GM23338 (cell line): ENCODE data around the gene ALB. TPM values are rescaled to one million over a fixed set of nuclear protein-coding genes. Genes with fewer than 3 reads are reported as not detected.
A peak's percentile ranks its signal among the peaks of the same experiment; 100 is the strongest.

Source experiments
- ATAC-seq: fragments of 200-7000 bp; cut with Tn5 transposase; 3 replicates; pipeline ENCODE4 v1.9.1; 2020
- DNase-seq: peaks from one replicate; pipeline ENCODE4 v3.0.0-alpha.2; 2015; ENCODE audit warnings: low spot score
- H2AFZ ChIP-seq: fragments of 200-600 bp; sonication (generic); 2 replicates; pipeline ENCODE4 v1.8.0; 2016; ENCODE audit warnings: antibody characterized with exemption, mild to moderate bottlenecking, moderate library complexity
- H3F3A ChIP-seq: fragments of 200-600 bp; sonication (generic); replicated peaks from 2 replicates; pipeline ENCODE4 v1.8.0; 2017; ENCODE audit warnings: antibody characterized with exemption, mixed run types, low read depth
- H3K27ac ChIP-seq: fragments of 200-600 bp; sonication (generic); 2 replicates; pipeline ENCODE4 v1.6.1; 2016; ENCODE audit warnings: low read depth
- H3K27me3 ChIP-seq: fragments of 200-600 bp; sonication (generic); 2 replicates; pipeline ENCODE4 v1.8.0; 2016; ENCODE audit warnings: mild to moderate bottlenecking, mixed run types, moderate library complexity; ENCODE audit not compliant: insufficient read depth
- H3K36me3 ChIP-seq: fragments of 200-600 bp; sonication (generic); 2 replicates; pipeline ENCODE4 v1.8.0; 2016; ENCODE audit warnings: mild to moderate bottlenecking; ENCODE audit not compliant: insufficient read depth
- H3K4me1 ChIP-seq: fragments of 200-600 bp; sonication (generic); 2 replicates; pipeline ENCODE4 v1.8.0; 2016; ENCODE audit warnings: mild to moderate bottlenecking, moderate library complexity; ENCODE audit not compliant: insufficient read depth
- H3K4me2 ChIP-seq: fragments of 200-600 bp; sonication (generic); 2 replicates; pipeline ENCODE4 v1.7.1; 2017; ENCODE audit warnings: mixed run types
- H3K4me3 ChIP-seq: fragments of 200-600 bp; sonication (generic); 2 replicates; pipeline ENCODE4 v1.6.1; 2016; ENCODE audit warnings: mixed run types
- H3K79me2 ChIP-seq: fragments of 200-600 bp; sonication (generic); replicated peaks from 2 replicates; pipeline ENCODE4 v1.8.0; 2017; ENCODE audit warnings: mild to moderate bottlenecking; ENCODE audit not compliant: insufficient read depth
- H3K9me2 ChIP-seq: fragments of 200-600 bp; sonication (generic); 2 replicates; pipeline ENCODE4 v1.8.0; 2017; ENCODE audit not compliant: insufficient read depth
- H4K20me1 ChIP-seq: fragments of 200-600 bp; sonication (generic); replicated peaks from 2 replicates; pipeline ENCODE4 v1.8.0; 2017; ENCODE audit warnings: mild to moderate bottlenecking; ENCODE audit not compliant: insufficient read depth
- H3K27ac Mint-ChIP-seq: 2 replicates; pipeline ENCODE4 v1.8.0; 2020; ENCODE audit warnings: inconsistent platforms, mild to moderate bottlenecking, moderate library complexity, mixed read lengths
- H3K27me3 Mint-ChIP-seq: 3 replicates; pipeline ENCODE4 v1.8.0; 2022; ENCODE audit warnings: low read depth, mild to moderate bottlenecking, moderate library complexity, mixed read lengths, inconsistent platforms; ENCODE audit not compliant: insufficient read depth, poor library complexity
- H3K36me3 Mint-ChIP-seq: 3 replicates; pipeline ENCODE4 v1.8.0; 2021; ENCODE audit warnings: low read depth, mild to moderate bottlenecking, inconsistent platforms, moderate library complexity, mixed read lengths
- H3K4me1 Mint-ChIP-seq: 3 replicates; pipeline ENCODE4 v1.8.0; 2020; ENCODE audit warnings: mild to moderate bottlenecking, inconsistent platforms, mixed read lengths
- H3K4me3 Mint-ChIP-seq: 3 replicates; pipeline ENCODE4 v1.8.0; 2021; ENCODE audit warnings: moderate library complexity, mild to moderate bottlenecking, inconsistent platforms, mixed read lengths
- H3K9me3 Mint-ChIP-seq: 3 replicates; pipeline ENCODE4 v1.8.0; 2020; ENCODE audit warnings: moderate library complexity, mild to moderate bottlenecking, inconsistent platforms, mixed read lengths
- CREB1 ChIP-seq: fragments of 250-450 bp; sonication (Bioruptor Pico); IDR thresholded peaks from 2 replicates; pipeline ENCODE4 v1.5.0; 2020; ENCODE audit warnings: low read depth, mild to moderate bottlenecking, moderate library complexity
- ETS1 ChIP-seq: IDR thresholded peaks from 2 replicates; pipeline ENCODE4 v1.6.1; 2016; ENCODE audit warnings: antibody characterized with exemption
- EZH2 ChIP-seq: fragments of 200-600 bp; sonication (generic); IDR thresholded peaks from one replicate; pipeline ENCODE4 v1.8.0; 2017; ENCODE audit warnings: antibody characterized with exemption, mild to moderate bottlenecking, low read depth; ENCODE audit not compliant: unreplicated experiment
- ZNF462 ChIP-seq: fragments of 250-450 bp; sonication (Bioruptor Pico); IDR thresholded peaks from 2 replicates; pipeline ENCODE4 v1.5.0; 2020; ENCODE audit warnings: mild to moderate bottlenecking, moderate library complexity
- polyA plus RNA-seq: library from polyadenylated mRNA; unstranded; fragments of >200 nt; fragmentation: Nextera tagmentation; extraction: Ambion mirVana; gene quantifications from 2 replicates; pipeline ENCODE4 v1.2.1, GENCODE V29; 2016
- total RNA-seq: library from RNA; depleted of rRNA; stranded (reverse); fragments of >200 nt; shearing (Covaris generic); gene quantifications from 2 replicates; pipeline ENCODE4 v1.2.3, GENCODE V29; 2014; rRNA removed
- TF ChIP-seq, protein P1 (sequence below): IDR thresholded peaks from one replicate; pipeline ENCODE4 v1.6.1; 2018; ENCODE audit warnings: antibody characterized with exemption; ENCODE audit not compliant: unreplicated experiment

The ALB gene
- total and polyA plus RNA-seq, 2 experiments from 2014 or later = not detected

DNA sequence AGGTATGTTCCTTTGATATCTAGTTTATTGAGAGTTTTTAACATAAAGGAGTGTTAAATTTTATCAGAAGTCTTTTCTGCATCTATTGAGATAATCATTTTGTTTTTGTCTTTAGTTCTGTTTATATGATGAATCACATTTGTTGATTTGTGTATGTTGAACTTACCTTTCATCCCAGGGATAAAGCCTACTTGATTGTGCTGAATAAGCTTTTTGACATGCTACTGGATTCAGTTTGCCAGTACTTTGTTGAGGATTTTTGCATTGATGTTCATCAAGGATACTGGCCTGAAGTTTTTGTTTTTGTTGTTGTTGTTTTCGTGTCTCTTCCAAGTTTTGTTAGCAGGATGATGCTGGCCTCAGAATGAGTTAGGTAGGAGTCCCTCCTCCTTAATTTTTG is 66.6 kb downstream of the ALB start:
- H3K27me3 Mint-ChIP-seq = peaks cover 4% of the 10 kb centered on the region
- ATAC-seq = no peak
- Histone ChIP-seq H3K27ac (no peak overlapping the region), H2AFZ (peak overlapping the region; percentile 45; the same call in 1 of the 2 replicates), H3K36me3 (peaks cover 13% of the 10 kb centered on the region), H3K27me3 (no peaks in the 10 kb centered on the region), H3K9me2 (peaks cover 12% of the 10 kb centered on the region), H4K20me1 (no peaks in the 10 kb centered on the region), H3K79me2 (no peaks in the 10 kb centered on the region), H3K4me2 (no peak overlapping the region), H3K4me1 (no peaks in the 10 kb centered on the region), H3F3A (no peaks in the 10 kb centered on the region), H3K4me3 (no peak overlapping the region)
- H3K4me1 Mint-ChIP-seq = no peaks in the 10 kb centered on the region
- H3K27ac Mint-ChIP-seq = no peak overlapping the region
- H3K9me3 Mint-ChIP-seq = peaks cover 30% of the 10 kb centered on the region
- no peak overlapping the region for H3K4me3 Mint-ChIP-seq
- H3K36me3 Mint-ChIP-seq = peaks cover 34% of the 10 kb centered on the region
- no peak for DNase-seq
- TF ChIP-seq ZNF462 (CRISPR knock-in tag) (no peak), ETS1 (no peak), CREB1 (no peak), EZH2 (no peak)
- TF ChIP-seq, protein P1, sequence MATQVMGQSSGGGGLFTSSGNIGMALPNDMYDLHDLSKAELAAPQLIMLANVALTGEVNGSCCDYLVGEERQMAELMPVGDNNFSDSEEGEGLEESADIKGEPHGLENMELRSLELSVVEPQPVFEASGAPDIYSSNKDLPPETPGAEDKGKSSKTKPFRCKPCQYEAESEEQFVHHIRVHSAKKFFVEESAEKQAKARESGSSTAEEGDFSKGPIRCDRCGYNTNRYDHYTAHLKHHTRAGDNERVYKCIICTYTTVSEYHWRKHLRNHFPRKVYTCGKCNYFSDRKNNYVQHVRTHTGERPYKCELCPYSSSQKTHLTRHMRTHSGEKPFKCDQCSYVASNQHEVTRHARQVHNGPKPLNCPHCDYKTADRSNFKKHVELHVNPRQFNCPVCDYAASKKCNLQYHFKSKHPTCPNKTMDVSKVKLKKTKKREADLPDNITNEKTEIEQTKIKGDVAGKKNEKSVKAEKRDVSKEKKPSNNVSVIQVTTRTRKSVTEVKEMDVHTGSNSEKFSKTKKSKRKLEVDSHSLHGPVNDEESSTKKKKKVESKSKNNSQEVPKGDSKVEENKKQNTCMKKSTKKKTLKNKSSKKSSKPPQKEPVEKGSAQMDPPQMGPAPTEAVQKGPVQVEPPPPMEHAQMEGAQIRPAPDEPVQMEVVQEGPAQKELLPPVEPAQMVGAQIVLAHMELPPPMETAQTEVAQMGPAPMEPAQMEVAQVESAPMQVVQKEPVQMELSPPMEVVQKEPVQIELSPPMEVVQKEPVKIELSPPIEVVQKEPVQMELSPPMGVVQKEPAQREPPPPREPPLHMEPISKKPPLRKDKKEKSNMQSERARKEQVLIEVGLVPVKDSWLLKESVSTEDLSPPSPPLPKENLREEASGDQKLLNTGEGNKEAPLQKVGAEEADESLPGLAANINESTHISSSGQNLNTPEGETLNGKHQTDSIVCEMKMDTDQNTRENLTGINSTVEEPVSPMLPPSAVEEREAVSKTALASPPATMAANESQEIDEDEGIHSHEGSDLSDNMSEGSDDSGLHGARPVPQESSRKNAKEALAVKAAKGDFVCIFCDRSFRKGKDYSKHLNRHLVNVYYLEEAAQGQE = no peak

Other genes starting within 250 kb of the ALB start
- gene ANKRD17, start 145.5 kb upstream of the ALB start, total RNA-seq = 85.3 and 117 TPM in 2 replicates
- gene ANKRD17, start 145.5 kb upstream of the ALB start, polyA plus RNA-seq = 33.9 and 41.9 TPM in 2 replicates
- 0.82 and 4.0 TPM in 2 replicates for gene AFP, start 31.9 kb downstream of the ALB start, total RNA-seq
- 17.1 and 17.3 TPM in 2 replicates for gene AFP, start 31.9 kb downstream of the ALB start, polyA plus RNA-seq
- gene AFM, start 77.5 kb downstream of the ALB start, total RNA-seq = not detected in 2 replicates
- gene AFM, start 77.5 kb downstream of the ALB start, polyA plus RNA-seq = not detected in 2 replicates
- 0.14 and 0.23 TPM in 2 replicates for gene RASSF6, start 216.1 kb downstream of the ALB start, total RNA-seq
- gene RASSF6, start 216.1 kb downstream of the ALB start, polyA plus RNA-seq = 0.37 and 0.79 TPM in 2 replicates